MCF 10A (cell line): ENCODE results near the gene OR5D16. TPM values are rescaled to one million over a fixed set of nuclear protein-coding genes. Genes with fewer than 3 reads are reported as not detected.

Experiments used
- Bru-seq: library from RNA; stranded (reverse); fragments of 400-500 nt; gene quantifications from one replicate; lab custom pipeline; 2021; lab: Mats Ljungman, UMichigan
- BruChase-seq, 2 experiments: library from RNA; stranded (reverse); fragments of 400-500 nt; gene quantifications; one replicate each; lab custom pipeline; 2021; lab: Mats Ljungman, UMichigan
- BruUV-seq: library from RNA; stranded (reverse); fragments of 400-500 nt; replicated peaks from 2 replicates; lab custom pipeline; 2021; lab: Mats Ljungman, UMichigan
- CTCF ChIA-PET: fragments of 300-600 bp; sonication (Branson Sonifier 250); formaldehyde crosslinking; extraction: SDS; loops from one replicate; lab custom pipeline; 2021; ENCODE audit warnings: antibody characterized with exemption, inconsistent platforms; lab: Yijun Ruan, JAX
- POLR2A ChIA-PET: fragments of 300-600, 350-650 bp; sonication (Branson Sonifier 250); formaldehyde crosslinking; extraction: SDS; loops from one replicate; lab custom pipeline; 2020; ENCODE audit warnings: antibody characterized with exemption, inconsistent platforms; lab: Yijun Ruan, JAX
- DNase-seq: peaks from one replicate; pipeline ENCODE4 v3.0.0-alpha.2; 2018; ENCODE audit not compliant: unreplicated experiment
- H3K27ac Mint-ChIP-seq: one replicate; pipeline ENCODE4 v1.8.0; 2022; ENCODE audit warnings: mild to moderate bottlenecking, low read depth, mixed read lengths; ENCODE audit not compliant: unreplicated experiment
- H3K27me3 Mint-ChIP-seq: one replicate; pipeline ENCODE4 v1.8.0; 2022; ENCODE audit warnings: mixed read lengths; ENCODE audit not compliant: insufficient read depth, unreplicated experiment
- H3K36me3 Mint-ChIP-seq: one replicate; pipeline ENCODE4 v1.8.0; 2022; ENCODE audit warnings: mild to moderate bottlenecking, moderate library complexity, mixed read lengths; ENCODE audit not compliant: insufficient read depth, unreplicated experiment
- H3K4me1 Mint-ChIP-seq: one replicate; pipeline ENCODE4 v1.8.0; 2022; ENCODE audit warnings: mixed read lengths; ENCODE audit not compliant: insufficient read depth, unreplicated experiment
- H3K4me3 Mint-ChIP-seq: one replicate; pipeline ENCODE4 v1.8.0; 2022; ENCODE audit warnings: mild to moderate bottlenecking, moderate library complexity, mixed read lengths; ENCODE audit not compliant: unreplicated experiment
- H3K9me3 Mint-ChIP-seq: one replicate; pipeline ENCODE4 v1.8.0; 2022; ENCODE audit warnings: mixed read lengths; ENCODE audit not compliant: unreplicated experiment
- intact Hi-C: fragments of 100-400 bp; cut with micrococcal nuclease; formaldehyde crosslinking; loops from 2 replicates; pipeline ENCODE4 v1.14.1; 2022
- long read RNA-seq: library from polyadenylated mRNA; stranded (forward); transcript quantifications from one replicate; pipeline ENCODE4 v2.0.0, GENCODE V29; 2022
- total RNA-seq: library from RNA; stranded (reverse); gene quantifications from 2 replicates; pipeline ENCODE4 v1.2.3, GENCODE V29; 2022
- TF ChIP-seq, protein P1 (sequence below): fragments of 200-600 bp; IDR thresholded peaks from one replicate; pipeline ENCODE4 v1.8.0; 2022; ENCODE audit warnings: antibody characterized with exemption, mild to moderate bottlenecking; ENCODE audit not compliant: unreplicated experiment

Gene OR5D16
- total RNA-seq, result not detected in 2 replicates
- Bru-seq, nascent RNA, result not detected
- not detected for BruChase-seq, experiment 1, labeled RNA remaining after a 6-hour chase
- BruChase-seq, experiment 2, labeled RNA remaining after a 2-hour chase, result not detected
- long read RNA-seq, result 0 reads

DNA sequence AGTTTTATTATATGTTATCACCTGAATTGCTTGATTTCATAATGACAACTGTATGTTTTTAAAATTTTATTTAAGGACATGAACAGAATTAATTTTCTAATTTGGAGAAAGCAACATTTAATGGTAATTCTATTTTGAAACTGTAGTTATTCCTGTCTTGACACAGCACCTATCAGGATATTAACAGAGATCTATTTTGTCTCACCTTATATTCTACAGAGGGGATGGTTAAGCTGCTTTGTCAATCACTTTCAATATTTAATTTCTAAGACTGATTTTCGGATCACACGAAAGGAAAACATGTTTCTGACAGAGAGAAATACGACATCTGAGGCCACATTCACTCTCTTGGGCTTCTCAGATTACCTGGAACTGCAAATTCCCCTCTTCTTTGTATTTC lies at the start of gene OR5D16:
TSS of gene OR5D16 (plus strand) at position 301 of the 400 bp plus-strand sequence. CDS start at position 301, 0 bp downstream.
- no peaks in the 10 kb centered on the region for H3K36me3 Mint-ChIP-seq
- DNase-seq, result no peak
- no peak within 1 kb of the TSS for H3K27ac Mint-ChIP-seq
- H3K9me3 Mint-ChIP-seq, result peaks cover 24% of the 10 kb centered on the region
- no peak within 1 kb of the TSS for H3K4me3 Mint-ChIP-seq
- ChIA-PET POLR2A (no interaction called here), CTCF (no interaction called here)
- BruUV-seq, result no TSS peak
- intact Hi-C loops, result no loop called here
- H3K27me3 Mint-ChIP-seq, result no peaks in the 10 kb centered on the region
- TF ChIP-seq, protein P1, sequence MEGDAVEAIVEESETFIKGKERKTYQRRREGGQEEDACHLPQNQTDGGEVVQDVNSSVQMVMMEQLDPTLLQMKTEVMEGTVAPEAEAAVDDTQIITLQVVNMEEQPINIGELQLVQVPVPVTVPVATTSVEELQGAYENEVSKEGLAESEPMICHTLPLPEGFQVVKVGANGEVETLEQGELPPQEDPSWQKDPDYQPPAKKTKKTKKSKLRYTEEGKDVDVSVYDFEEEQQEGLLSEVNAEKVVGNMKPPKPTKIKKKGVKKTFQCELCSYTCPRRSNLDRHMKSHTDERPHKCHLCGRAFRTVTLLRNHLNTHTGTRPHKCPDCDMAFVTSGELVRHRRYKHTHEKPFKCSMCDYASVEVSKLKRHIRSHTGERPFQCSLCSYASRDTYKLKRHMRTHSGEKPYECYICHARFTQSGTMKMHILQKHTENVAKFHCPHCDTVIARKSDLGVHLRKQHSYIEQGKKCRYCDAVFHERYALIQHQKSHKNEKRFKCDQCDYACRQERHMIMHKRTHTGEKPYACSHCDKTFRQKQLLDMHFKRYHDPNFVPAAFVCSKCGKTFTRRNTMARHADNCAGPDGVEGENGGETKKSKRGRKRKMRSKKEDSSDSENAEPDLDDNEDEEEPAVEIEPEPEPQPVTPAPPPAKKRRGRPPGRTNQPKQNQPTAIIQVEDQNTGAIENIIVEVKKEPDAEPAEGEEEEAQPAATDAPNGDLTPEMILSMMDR, result no peak
- H3K4me1 Mint-ChIP-seq, result no peaks in the 10 kb centered on the region

DNA sequence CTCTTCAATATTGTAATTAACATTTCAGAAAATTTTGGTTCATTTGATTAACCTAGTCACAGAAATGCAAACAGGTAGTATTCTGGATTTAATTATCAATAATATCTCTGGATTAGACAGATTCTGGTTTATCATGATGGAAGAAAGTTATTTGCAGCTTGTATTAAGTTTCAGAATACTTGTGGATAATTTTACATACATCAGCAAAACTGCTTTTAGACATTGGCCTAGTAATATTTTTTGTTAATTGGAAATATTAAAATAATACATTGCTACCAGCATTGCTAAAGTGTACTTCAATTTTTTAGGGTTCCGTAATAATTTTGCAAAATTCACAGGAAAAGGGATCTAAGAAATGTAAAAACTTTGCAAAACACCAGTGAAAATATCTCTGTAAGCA lies 46.9 kb upstream of the OR5D16 start:
- Mint-ChIP-seq H3K36me3 (no peaks in the 10 kb centered on the region), H3K27ac (no peak overlapping the region), H3K9me3 (peaks cover 19% of the 10 kb centered on the region), H3K4me1 (no peaks in the 10 kb centered on the region), H3K4me3 (no peak overlapping the region), H3K27me3 (no peaks in the 10 kb centered on the region)
- POLR2A ChIA-PET, result no interaction called here
- TF ChIP-seq, protein P1, result no peak
- intact Hi-C loops, result no loop called here
- DNase-seq, result no peak
- CTCF ChIA-PET, result no interaction called here
- BruUV-seq, result no TSS peak

DNA sequence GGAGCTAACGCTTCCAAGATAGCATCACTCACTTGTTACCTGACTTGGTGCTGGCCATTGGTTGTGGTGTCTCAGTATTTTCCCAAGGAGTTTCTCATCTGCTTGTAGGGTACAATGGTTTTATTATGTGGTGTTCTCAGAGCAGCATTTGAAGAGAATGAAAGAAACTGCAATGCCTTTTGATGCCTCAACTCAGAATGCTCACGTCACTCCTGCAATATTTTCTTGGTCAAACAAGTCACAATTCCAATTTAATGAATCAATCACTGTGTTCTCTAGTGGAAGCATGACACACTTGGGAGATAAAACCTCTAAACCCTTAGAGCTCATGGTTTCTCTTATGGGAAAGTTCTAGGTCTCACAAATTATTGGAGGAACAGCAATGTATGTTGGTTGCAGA lies 45.2 kb upstream of the OR5D16 start:
- DNase-seq, result no peak
- TF ChIP-seq, protein P1, result no peak
- POLR2A ChIA-PET, result no interaction called here
- H3K4me1 Mint-ChIP-seq, result no peaks in the 10 kb centered on the region
- no peak overlapping the region for H3K27ac Mint-ChIP-seq
- CTCF ChIA-PET, result no interaction called here
- intact Hi-C loops, result no loop called here
- H3K9me3 Mint-ChIP-seq, result peaks cover 9% of the 10 kb centered on the region
- H3K36me3 Mint-ChIP-seq, result no peaks in the 10 kb centered on the region
- no peaks in the 10 kb centered on the region for H3K27me3 Mint-ChIP-seq
- H3K4me3 Mint-ChIP-seq, result no peak overlapping the region
- no TSS peak for BruUV-seq

DNA sequence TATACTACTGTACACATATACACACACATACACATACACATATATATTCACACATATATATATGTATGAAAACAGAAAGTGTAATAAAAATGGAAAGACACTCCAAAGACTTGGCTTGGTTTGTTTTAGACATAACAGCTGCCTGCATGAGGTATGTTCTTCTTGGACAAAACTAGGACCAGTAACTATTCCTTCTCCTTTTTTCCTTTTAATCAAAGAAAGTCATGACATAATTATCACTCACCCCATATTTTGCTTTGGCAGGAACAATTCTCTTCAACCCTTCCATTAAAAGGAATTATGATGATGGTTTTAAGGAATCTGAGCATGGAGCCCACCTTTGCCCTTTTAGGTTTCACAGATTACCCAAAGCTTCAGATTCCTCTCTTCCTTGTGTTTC lies 43.3 kb upstream of the OR5D16 start, which contains the start of gene OR5D14:
TSS of gene OR5D14 (plus strand) at position 301 of the 400 bp plus-strand sequence. CDS start at position 301, 0 bp downstream.
- peaks cover 24% of the 10 kb centered on the region for H3K9me3 Mint-ChIP-seq
- POLR2A ChIA-PET, result no interaction called here
- H3K27ac Mint-ChIP-seq, result no peak within 1 kb of the TSS
- no TSS peak for BruUV-seq
- no peaks in the 10 kb centered on the region for H3K36me3 Mint-ChIP-seq
- CTCF ChIA-PET, result interaction anchor here (0.6 kb wide), 1 partner anchor 1685 kb away, joined by 4 read pairs; no protein-coding TSS in a partner anchor
- intact Hi-C loops, result no loop called here
- DNase-seq, result no peak
- H3K4me1 Mint-ChIP-seq, result no peaks in the 10 kb centered on the region
- TF ChIP-seq, protein P1, result no peak
- H3K4me3 Mint-ChIP-seq, result no peak within 1 kb of the TSS
- no peaks in the 10 kb centered on the region for H3K27me3 Mint-ChIP-seq
